Activated B cell treated with CpG ODN at 0.5 μM for 24 hours (primary cell): Measurements from ENCODE around the gene PLS3. TPM values are rescaled to one million over a fixed set of nuclear protein-coding genes. Genes with fewer than 3 reads are reported as not detected.

Experiments used
- ATAC-seq: fragments of 200-7000 bp; cut with Tn5 transposase; one replicate; pipeline ENCODE4 v1.10.0; 2021; ENCODE audit warnings: low read depth, mild to moderate bottlenecking, moderate library complexity
- CTCF ChIA-PET: fragments of 350-600 bp; sonication (Branson Sonifier 250); formaldehyde crosslinking; loops from one replicate; lab custom pipeline; 2021; ENCODE audit warnings: antibody characterized with exemption; lab: Charles Lee
- POLR2A ChIA-PET: fragments of 350-600 bp; sonication (Branson Sonifier 250); formaldehyde crosslinking; loops from one replicate; lab custom pipeline; 2021; ENCODE audit warnings: antibody characterized with exemption; lab: Charles Lee
- DNase-seq: peaks from one replicate; pipeline ENCODE4 v3.0.0; 2022
- H3K27ac Mint-ChIP-seq: one replicate; pipeline ENCODE4 v1.8.0; 2020; ENCODE audit warnings: mixed read lengths
- H3K27me3 Mint-ChIP-seq: one replicate; pipeline ENCODE4 v1.8.0; 2021; ENCODE audit warnings: mixed read lengths
- H3K36me3 Mint-ChIP-seq: one replicate; pipeline ENCODE4 v1.8.0; 2021; ENCODE audit warnings: low read depth, mixed read lengths
- H3K4me1 Mint-ChIP-seq: one replicate; pipeline ENCODE4 v1.8.0; 2021; ENCODE audit warnings: mixed read lengths
- H3K4me3 Mint-ChIP-seq: one replicate; pipeline ENCODE4 v1.8.0; 2020; ENCODE audit warnings: mild to moderate bottlenecking, mixed read lengths
- H3K9me3 Mint-ChIP-seq: one replicate; pipeline ENCODE4 v1.8.0; 2020; ENCODE audit warnings: mixed read lengths
- intact Hi-C: fragments of 100-400 bp; cut with micrococcal nuclease; formaldehyde crosslinking; loops from one replicate; pipeline ENCODE4 v1.15.1; 2024
- total RNA-seq: library from RNA; stranded (reverse); gene quantifications from 2 replicates; pipeline ENCODE4 v1.2.3, GENCODE V29; 2022
- TF ChIP-seq, protein P1 (sequence below): fragments of 200-600 bp; IDR thresholded peaks from one replicate; pipeline ENCODE4 v1.8.0; 2022; ENCODE audit warnings: antibody characterized with exemption, mild to moderate bottlenecking

The PLS3 gene
- total RNA-seq, 1 donor from 2014 or later: not detected

DNA sequence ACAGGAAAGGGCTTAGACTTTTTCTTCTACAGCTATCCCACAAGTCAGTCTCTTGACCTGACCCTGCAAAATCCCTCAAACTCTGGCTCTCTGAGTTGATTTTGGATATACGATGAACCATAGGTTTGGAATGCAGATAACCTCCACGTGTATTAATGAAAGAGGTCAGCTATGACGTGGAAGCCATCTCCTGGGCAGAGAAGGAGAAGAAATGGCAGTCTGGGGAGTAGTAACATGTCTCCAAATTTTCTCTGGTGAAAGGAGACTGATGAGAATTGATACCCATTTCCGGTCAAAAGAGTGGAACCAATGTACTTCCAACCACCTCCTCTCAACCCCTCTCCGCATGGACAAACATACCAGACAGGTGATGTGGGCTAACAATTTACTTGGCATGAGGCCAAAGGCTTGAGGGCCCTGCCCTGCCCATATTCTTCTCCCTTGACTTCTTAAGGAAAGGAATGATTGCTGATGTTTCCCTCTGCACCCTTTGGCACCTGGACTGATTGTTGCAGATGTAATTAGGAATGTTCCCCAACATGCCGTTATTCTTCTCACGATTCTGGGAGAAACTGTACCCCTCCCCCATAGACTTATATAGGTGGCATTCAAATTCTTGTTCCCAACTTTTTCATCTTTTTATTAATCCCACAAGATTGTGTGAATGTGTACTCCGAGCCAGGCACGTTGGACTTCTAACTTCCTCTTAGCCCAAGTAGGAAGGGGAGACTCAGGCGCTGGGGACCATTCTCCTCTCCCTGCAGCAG is 580 bp upstream of the PLS3 start:
- no peak for ATAC-seq
- ChIA-PET CTCF (no interaction called here), POLR2A (no interaction called here)
- H3K4me3 Mint-ChIP-seq: no peak overlapping the region
- no peak overlapping the region for H3K27ac Mint-ChIP-seq
- H3K4me1 Mint-ChIP-seq: peaks cover 4% of the 10 kb centered on the region
- DNase-seq: no peak
- TF ChIP-seq, protein P1, sequence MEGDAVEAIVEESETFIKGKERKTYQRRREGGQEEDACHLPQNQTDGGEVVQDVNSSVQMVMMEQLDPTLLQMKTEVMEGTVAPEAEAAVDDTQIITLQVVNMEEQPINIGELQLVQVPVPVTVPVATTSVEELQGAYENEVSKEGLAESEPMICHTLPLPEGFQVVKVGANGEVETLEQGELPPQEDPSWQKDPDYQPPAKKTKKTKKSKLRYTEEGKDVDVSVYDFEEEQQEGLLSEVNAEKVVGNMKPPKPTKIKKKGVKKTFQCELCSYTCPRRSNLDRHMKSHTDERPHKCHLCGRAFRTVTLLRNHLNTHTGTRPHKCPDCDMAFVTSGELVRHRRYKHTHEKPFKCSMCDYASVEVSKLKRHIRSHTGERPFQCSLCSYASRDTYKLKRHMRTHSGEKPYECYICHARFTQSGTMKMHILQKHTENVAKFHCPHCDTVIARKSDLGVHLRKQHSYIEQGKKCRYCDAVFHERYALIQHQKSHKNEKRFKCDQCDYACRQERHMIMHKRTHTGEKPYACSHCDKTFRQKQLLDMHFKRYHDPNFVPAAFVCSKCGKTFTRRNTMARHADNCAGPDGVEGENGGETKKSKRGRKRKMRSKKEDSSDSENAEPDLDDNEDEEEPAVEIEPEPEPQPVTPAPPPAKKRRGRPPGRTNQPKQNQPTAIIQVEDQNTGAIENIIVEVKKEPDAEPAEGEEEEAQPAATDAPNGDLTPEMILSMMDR: no peak
- no peaks in the 10 kb centered on the region for H3K9me3 Mint-ChIP-seq
- H3K36me3 Mint-ChIP-seq: no peaks in the 10 kb centered on the region
- intact Hi-C loops: no loop called here
- peaks cover 12% of the 10 kb centered on the region for H3K27me3 Mint-ChIP-seq

DNA sequence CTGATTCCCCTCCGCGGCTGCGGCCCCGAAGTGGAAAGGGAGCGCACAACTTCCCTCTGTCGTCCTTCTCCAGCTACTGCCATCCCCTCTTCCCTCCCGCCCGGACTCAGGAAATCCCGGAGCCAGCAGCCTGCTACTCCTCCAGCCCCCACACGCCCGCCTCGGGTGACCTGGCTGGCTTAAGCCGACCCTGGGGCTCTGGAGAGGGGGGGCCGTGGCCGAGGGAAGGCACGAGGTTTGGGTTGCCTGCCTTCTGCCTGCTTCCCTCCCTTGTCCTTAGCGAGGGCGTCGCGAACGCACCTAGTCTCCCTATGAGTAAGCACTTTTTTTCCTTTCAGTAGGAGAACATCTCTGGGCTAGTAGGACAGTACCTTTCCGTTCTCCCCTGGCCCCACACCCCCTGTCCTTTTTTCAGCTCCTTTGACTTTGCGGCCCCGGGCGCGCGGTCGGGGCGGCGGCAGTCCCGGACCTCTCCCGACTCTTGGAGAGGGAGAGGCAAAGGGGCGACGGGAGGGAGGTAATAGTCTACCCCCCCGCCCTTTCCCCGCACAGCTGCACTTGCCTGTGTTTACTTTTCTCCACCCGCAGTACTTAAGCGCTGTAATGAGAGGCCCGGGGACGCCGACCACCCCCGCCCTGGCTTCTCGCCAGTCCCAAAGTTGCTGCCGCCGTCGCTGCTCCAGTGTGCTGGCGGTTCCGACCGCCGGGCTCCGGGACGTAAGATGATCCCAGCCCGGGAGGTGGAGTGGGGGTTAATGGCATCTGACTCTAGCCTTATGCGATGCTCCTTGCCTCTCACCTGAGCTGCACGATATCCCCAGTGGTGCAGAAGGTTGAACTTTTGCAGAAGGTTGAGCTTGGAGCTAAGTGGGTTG is 868 bp downstream of the PLS3 start:
- H3K4me3 Mint-ChIP-seq: peak overlapping the region; percentile 46
- no peak for ATAC-seq
- intact Hi-C loops: no loop called here

DNA sequence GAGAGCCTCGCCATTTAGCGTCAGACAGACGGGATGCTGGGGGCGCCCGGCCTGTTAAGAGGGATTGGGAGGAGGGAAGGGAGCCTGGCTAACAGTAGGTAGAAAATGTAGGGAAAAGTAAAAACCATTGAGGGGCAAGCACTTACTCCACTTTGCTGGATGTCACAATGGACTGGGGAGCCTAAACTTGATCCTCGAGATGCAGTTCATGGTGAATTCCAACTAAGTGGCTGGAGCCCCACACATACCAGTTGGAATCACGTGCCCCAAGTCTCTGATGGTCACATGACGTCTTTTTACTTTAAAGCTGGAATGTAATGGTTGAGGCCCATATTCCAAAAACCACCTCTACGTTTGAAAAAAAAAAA is 1.5 kb downstream of the PLS3 start:
- H3K4me1 Mint-ChIP-seq: peaks cover 4% of the 10 kb centered on the region
- CTCF ChIA-PET: no interaction called here
- POLR2A ChIA-PET: no interaction called here
- ATAC-seq: no peak
- intact Hi-C loops: no loop called here
- H3K4me3 Mint-ChIP-seq: no peak overlapping the region
- H3K36me3 Mint-ChIP-seq: no peaks in the 10 kb centered on the region
- TF ChIP-seq, protein P1: no peak
- DNase-seq: no peak
- H3K27ac Mint-ChIP-seq: no peak overlapping the region
- no peaks in the 10 kb centered on the region for H3K9me3 Mint-ChIP-seq
- peaks cover 12% of the 10 kb centered on the region for H3K27me3 Mint-ChIP-seq

More for the DNA sequence above, 868 bp downstream of the PLS3 start:
- Mint-ChIP-seq H3K9me3 (no peaks in the 10 kb centered on the region), H3K27me3 (peaks cover 12% of the 10 kb centered on the region), H3K4me1 (peaks cover 4% of the 10 kb centered on the region), H3K27ac (no peak overlapping the region), H3K36me3 (no peaks in the 10 kb centered on the region)
- ChIA-PET POLR2A (no interaction called here), CTCF (no interaction called here)
- DNase-seq: no peak
- TF ChIP-seq, protein P1: no peak

DNA sequence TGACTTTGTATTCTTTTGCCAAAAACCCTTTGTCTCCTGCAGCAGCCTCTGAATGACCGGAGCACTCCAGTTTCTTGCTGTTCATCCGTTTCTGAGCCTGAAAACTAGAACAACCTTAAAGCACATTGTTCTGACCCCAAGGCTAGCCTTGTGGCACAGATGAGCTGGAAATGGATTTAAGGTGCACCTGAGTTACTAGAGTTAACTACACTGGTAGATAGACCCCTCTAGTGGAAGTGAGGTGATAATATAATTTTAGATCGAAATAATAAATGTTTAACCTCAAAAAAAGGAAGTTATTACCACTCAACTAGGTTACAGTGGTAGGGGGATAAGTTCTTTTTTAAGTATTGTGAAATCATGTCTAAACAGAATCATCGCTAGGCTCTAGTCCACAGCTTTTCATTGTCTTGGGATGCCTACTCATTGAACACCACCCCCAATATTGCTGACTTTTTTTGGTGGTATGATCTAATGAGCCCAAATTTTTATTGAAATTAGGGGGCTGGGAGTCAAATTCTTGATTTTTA is 2.7 kb downstream of the PLS3 start:
- DNase-seq (no peak), ATAC-seq (no peak)
- Mint-ChIP-seq H3K27ac (no peak overlapping the region), H3K27me3 (peaks cover 12% of the 10 kb centered on the region), H3K36me3 (no peaks in the 10 kb centered on the region), H3K4me3 (no peak overlapping the region), H3K4me1 (peaks cover 4% of the 10 kb centered on the region), H3K9me3 (no peaks in the 10 kb centered on the region)
- POLR2A ChIA-PET: no interaction called here
- TF ChIP-seq, protein P1: no peak
- intact Hi-C loops: no loop called here
- CTCF ChIA-PET: no interaction called here

DNA sequence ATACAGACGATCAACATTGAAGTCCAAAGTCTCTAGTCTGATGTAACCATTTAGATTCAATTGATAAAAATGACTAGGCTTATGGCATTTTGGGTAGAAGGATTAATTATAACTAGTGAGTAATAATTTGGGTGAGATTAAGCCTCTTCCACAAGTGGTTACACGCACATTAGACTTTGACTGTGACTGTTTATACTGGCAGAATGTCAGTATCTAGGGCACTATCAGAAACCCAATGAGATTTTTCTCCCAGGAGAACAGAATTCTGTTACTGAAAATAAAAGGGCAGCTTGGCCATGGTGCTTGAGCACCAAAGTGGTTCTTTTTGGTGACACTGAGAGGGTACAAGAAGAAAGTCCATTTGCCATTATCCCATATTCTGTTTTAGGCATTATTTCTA is 3.3 kb downstream of the PLS3 start:
- intact Hi-C loops: no loop called here
- H3K9me3 Mint-ChIP-seq: no peaks in the 10 kb centered on the region
- peaks cover 4% of the 10 kb centered on the region for H3K4me1 Mint-ChIP-seq
- ATAC-seq (no peak), DNase-seq (no peak)
- peaks cover 10% of the 10 kb centered on the region for H3K27me3 Mint-ChIP-seq
- no peak overlapping the region for H3K27ac Mint-ChIP-seq
- TF ChIP-seq, protein P1: no peak
- ChIA-PET CTCF (no interaction called here), POLR2A (no interaction called here)
- H3K36me3 Mint-ChIP-seq: no peaks in the 10 kb centered on the region
- no peak overlapping the region for H3K4me3 Mint-ChIP-seq
